NCI-H1694 (cell line): ENCODE results near the gene NPEPPS.

Source experiments
- DNase-seq: peaks from one replicate; lab custom pipeline; 2025; lab: John Stamatoyannopoulos, UW

The NPEPPS gene

GRCh38 chr17:47663912-47664623, 133.2 kb downstream of the NPEPPS start:
- DNase-seq, result peak; percentile 89

GRCh38 chr17:47664624-47664941, 133.7 kb downstream of the NPEPPS start:
- no peak for DNase-seq

- no peak for DNase-seq
These were observed 134.7 kb downstream of the NPEPPS start for GRCh38 chr17:47665655-47666054.

GRCh38 chr17:47669081-47669480, 138.2 kb downstream of the NPEPPS start:
- DNase-seq, result no peak

- no peak for DNase-seq
These were observed 139.2 kb downstream of the NPEPPS start for GRCh38 chr17:47670064-47670463.
